Vagina (tissue), 2 donors: Measurements from ENCODE around the gene HEXIM2. TPM values are rescaled to one million over a fixed set of nuclear protein-coding genes. Genes with fewer than 3 reads are reported as not detected.
"Not testable (repeated sequence)": the region's sequence is repeated elsewhere in the genome, so short reads cannot be mapped to it uniquely, and the experiment has no call there.

Experiments used
- DNase-seq, 2 donors: peaks; one replicate each; pipeline ENCODE4 v3.0.0-alpha.2; 2017; ENCODE audit errors: extremely low spot score in 2 of 2
- H3K27ac ChIP-seq: fragments of 200-600 bp; sonication (generic); one replicate; pipeline ENCODE4 v1.5.1; 2019
- H3K27me3 ChIP-seq: fragments of 200-600 bp; sonication (generic); one replicate; pipeline ENCODE4 v1.5.1; 2019
- H3K36me3 ChIP-seq, 2 donors: fragments of 200-600 bp; sonication (generic); one replicate each; pipeline ENCODE4 v1.5.1; 2017 to 2019
- H3K4me1 ChIP-seq: fragments of 200-600 bp; sonication (generic); one replicate; pipeline ENCODE4 v1.5.1; 2019
- H3K4me3 ChIP-seq, 2 donors: fragments of 200-600 bp; sonication (generic); 1 replicate in 1 of 2; 2 replicates in 1 of 2; pipeline ENCODE4 v1.5.1; 2016 to 2019
- H3K9me3 ChIP-seq: fragments of 200-600 bp; sonication (generic); one replicate; pipeline ENCODE4 v1.5.1; 2019
- POLR2A ChIP-seq, 2 donors: fragments of 450-650 bp; IDR thresholded peaks; one replicate each; pipeline ENCODE4 v1.6.1; 2017; ENCODE audit warnings: antibody characterized with exemption in 2 of 2, mild to moderate bottlenecking in 2 of 2, moderate library complexity in 2 of 2
- POLR2AphosphoS5 ChIP-seq, 2 donors: sonication (generic); formaldehyde crosslinking; IDR thresholded peaks; one replicate each; pipeline ENCODE4 v1.9.0; 2017; ENCODE audit warnings: antibody characterized with exemption in 2 of 2, mild to moderate bottlenecking in 2 of 2, low read depth in 1 of 2; ENCODE audit not compliant: insufficient read depth in 1 of 2
- intact Hi-C: fragments of 100-400 bp; cut with DNase I; formaldehyde crosslinking; loops from one replicate; pipeline ENCODE4 v1.15.1; 2023
- microRNA-seq: library from miRNA; unstranded; fragments of <30 nt; microRNA quantifications from one replicate; pipeline ENCODE4, GENCODE V29; 2017; ENCODE audit warnings: borderline number of aligned reads, borderline replicate concordance
- small RNA-seq: library from RNA; depleted of rRNA; stranded (forward); fragments of <200 nt; gene quantifications from one replicate; pipeline ENCODE3, GENCODE V24; 2016
- total RNA-seq: library from RNA; depleted of rRNA; stranded (reverse); fragments of >200 nt; gene quantifications from one replicate; pipeline ENCODE4 v1.2.3, GENCODE V29; 2016
- TF ChIP-seq, protein P1 (sequence below), 3 experiments: fragments of 450-650 bp in 2 of 3; fragments of 200-600 bp in 1 of 3; sonication (generic) in 1 of 3; IDR thresholded peaks; one replicate each; pipeline ENCODE4 v1.5.1; 2017 to 2019; ENCODE audit warnings: antibody characterized with exemption in 3 of 3, mild to moderate bottlenecking in 2 of 3, moderate library complexity in 2 of 3

HEXIM2 gene
- total RNA-seq, 1 donor from 2014 or later: 9.8 TPM

DNA sequence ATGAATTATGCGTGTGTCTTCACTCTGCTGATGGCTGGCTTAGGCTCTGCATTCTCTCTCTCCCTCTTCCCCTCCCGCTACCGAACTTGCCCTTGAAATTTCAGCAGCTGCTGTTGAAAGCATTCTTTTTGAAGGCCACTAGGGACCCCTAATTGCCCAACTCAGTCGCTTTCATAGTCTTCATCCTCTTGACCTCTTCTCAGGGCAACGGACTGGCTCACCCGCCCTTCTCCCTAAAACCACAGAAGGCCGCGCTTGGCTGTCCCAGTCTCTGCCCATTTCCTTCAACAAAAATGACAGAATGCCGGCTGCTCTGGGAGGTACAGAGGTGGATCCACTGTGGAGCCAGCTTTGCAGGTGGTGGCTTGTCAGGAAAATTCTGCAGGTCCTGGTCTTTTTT, 39.0 kb downstream of the HEXIM2 start:
- intact Hi-C loops: no loop called here
- Histone ChIP-seq H3K36me3 (no peaks in the 10 kb centered on the region), H3K27me3 (no peaks in the 10 kb centered on the region), H3K4me1 (peaks cover 33% of the 10 kb centered on the region), H3K27ac (no peak overlapping the region), H3K9me3 (no peaks in the 10 kb centered on the region), H3K4me3 (no peak overlapping the region)
- TF ChIP-seq, protein P1, sequence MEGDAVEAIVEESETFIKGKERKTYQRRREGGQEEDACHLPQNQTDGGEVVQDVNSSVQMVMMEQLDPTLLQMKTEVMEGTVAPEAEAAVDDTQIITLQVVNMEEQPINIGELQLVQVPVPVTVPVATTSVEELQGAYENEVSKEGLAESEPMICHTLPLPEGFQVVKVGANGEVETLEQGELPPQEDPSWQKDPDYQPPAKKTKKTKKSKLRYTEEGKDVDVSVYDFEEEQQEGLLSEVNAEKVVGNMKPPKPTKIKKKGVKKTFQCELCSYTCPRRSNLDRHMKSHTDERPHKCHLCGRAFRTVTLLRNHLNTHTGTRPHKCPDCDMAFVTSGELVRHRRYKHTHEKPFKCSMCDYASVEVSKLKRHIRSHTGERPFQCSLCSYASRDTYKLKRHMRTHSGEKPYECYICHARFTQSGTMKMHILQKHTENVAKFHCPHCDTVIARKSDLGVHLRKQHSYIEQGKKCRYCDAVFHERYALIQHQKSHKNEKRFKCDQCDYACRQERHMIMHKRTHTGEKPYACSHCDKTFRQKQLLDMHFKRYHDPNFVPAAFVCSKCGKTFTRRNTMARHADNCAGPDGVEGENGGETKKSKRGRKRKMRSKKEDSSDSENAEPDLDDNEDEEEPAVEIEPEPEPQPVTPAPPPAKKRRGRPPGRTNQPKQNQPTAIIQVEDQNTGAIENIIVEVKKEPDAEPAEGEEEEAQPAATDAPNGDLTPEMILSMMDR (IDR thresholded peaks at IDR 0.05): no peak
- no peak for TF ChIP-seq POLR2A (IDR thresholded peaks at IDR 0.05)
- no peak for TF ChIP-seq POLR2AphosphoS5 (IDR thresholded peaks at IDR 0.05; ENCODE audit: insufficient read depth in 1 of 2, low read depth in 1 of 2)
- no peak for DNase-seq

DNA sequence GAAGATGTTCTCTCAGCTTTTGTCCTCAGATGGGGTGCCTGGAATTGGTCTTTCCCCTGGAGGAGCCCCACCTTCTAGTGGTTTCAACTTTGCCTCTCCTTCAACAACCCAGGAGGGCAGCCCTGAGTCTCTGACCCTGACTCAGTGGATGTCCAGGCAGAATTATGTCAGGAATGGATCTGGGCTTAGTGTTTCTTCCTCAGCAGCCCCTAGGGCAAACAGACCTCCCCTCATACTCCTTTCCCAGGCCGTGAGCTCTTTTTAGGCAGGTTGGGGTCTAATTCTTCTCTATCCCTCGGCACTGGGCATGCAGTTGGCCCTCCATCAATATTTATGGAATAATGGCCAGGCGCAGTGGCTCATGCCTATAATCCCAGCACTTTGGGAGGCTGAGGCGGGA, 39.8 kb downstream of the HEXIM2 start:
- Histone ChIP-seq H3K4me3 (no peak overlapping the region), H3K36me3 (no peaks in the 10 kb centered on the region), H3K27ac (peak overlapping the region; percentile 15), H3K27me3 (no peaks in the 10 kb centered on the region), H3K4me1 (peaks cover 33% of the 10 kb centered on the region), H3K9me3 (no peaks in the 10 kb centered on the region)
- intact Hi-C loops: no loop called here
- TF ChIP-seq, protein P1 (IDR thresholded peaks at IDR 0.05): no peak
- TF ChIP-seq POLR2A (IDR thresholded peaks at IDR 0.05): no peak
- TF ChIP-seq POLR2AphosphoS5 (IDR thresholded peaks at IDR 0.05; ENCODE audit: insufficient read depth in 1 of 2, low read depth in 1 of 2): no peak
- DNase-seq: no peak

DNA sequence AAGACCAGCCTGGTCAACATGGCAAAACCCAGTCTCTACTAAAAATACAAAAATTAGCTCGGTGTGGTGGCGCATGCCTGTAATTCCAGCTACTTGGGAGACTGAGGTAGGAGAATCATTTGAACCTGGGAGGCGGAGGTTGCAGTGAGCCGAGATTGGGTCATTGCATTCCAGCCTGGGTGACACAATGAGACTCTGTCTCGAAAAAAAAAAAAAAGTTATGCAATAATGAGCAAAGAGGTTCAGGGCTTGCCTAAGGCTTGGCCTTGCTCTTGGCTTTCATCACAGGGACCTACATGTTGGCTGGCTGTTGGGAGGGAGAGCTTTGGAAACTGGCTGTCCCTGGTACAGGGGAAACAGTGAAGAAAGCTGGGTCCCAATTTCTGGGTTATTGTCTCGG, 40.2 kb downstream of the HEXIM2 start:
- H3K4me3 ChIP-seq, H3K9me3 ChIP-seq, DNase-seq, H3K36me3 ChIP-seq, H3K27me3 ChIP-seq, intact Hi-C loops: not testable (repeated sequence)
- Histone ChIP-seq H3K4me1 (peaks cover 33% of the 10 kb centered on the region), H3K27ac (peak overlapping the region; percentile 15)

DNA sequence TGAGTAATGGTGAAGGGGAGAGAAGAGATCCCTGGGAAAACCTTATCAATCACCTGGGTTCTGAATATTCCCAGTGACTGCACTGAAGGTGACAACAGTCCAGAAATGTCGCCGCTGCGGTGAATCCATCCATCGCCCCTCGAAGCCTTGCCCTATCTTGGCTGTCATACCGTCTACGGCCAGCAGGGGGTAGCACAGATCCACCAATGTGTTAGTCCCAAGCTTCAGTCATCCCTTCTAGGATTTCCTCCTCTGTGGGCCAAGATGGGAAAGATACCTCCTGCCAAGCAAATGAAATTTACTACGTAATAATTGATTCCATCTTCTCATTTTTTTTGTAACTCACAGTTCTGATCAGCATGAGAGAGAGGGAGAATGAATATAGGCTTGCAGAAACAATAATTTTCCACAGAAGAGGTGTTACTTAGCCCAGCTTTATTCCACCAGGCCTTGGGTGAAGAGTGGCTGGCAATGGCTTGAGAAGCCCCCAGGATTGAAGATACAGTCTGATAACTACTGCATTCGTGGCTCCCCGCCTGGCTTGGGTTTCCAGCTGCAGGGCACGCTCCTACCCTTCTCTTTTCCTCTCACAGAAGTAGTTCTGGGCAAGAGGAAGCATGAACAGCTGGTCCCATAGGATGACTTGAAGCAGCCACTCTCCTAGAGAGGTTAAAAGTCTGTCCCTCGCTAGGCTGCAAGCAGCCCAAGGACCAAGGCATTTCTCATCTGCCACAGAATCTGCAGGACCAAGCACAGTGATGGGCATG, 57.4 kb downstream of the HEXIM2 start:
- peak in 1 of 2 donors; percentile 89 for DNase-seq
- H3K4me1 ChIP-seq: peaks cover 28% of the 10 kb centered on the region
- H3K4me3 ChIP-seq: no peak overlapping the region
- H3K27me3 ChIP-seq: no peaks in the 10 kb centered on the region
- intact Hi-C loops: no loop called here
- no peaks in the 10 kb centered on the region for H3K9me3 ChIP-seq
- TF ChIP-seq, protein P1 (IDR thresholded peaks at IDR 0.05): peak; percentile 87 to 99 (median 99)
- TF ChIP-seq POLR2A (IDR thresholded peaks at IDR 0.05) (no peak), POLR2AphosphoS5 (IDR thresholded peaks at IDR 0.05; ENCODE audit: insufficient read depth in 1 of 2, low read depth in 1 of 2) (peak in 1 of 2 donors; percentile 61)
- peak overlapping the region; percentile 85 for H3K27ac ChIP-seq
- H3K36me3 ChIP-seq: no peaks in the 10 kb centered on the region

Small RNA genes lying within 50 kb of the gene (microRNA-seq; reads per million reads assigned to microRNA genes)
- not detected for gene MIR6784

Small RNA genes lying within 50 kb of the gene (small RNA-seq; reads per million reads assigned to genes)
- not detected for gene MIR6784

Other genes with a start within 250 kb of the HEXIM2 start
- gene GFAP, start 246.4 kb upstream of the HEXIM2 start, total RNA-seq: not detected
- 0.74 TPM for gene KIF18B, start 214.1 kb upstream of the HEXIM2 start, total RNA-seq
- gene C1QL1, start 193.6 kb upstream of the HEXIM2 start, total RNA-seq: 6.9 TPM
- gene DCAKD, start 110.2 kb upstream of the HEXIM2 start, total RNA-seq: 54.5 TPM
- gene NMT1, start 100.6 kb upstream of the HEXIM2 start, total RNA-seq: 49.4 TPM
- gene PLCD3, start 29.4 kb upstream of the HEXIM2 start, total RNA-seq: 34.1 TPM
- gene ACBD4, start 26.2 kb upstream of the HEXIM2 start, total RNA-seq: 18.9 TPM
- 27.5 TPM for gene HEXIM1, start 13.4 kb upstream of the HEXIM2 start, total RNA-seq
- gene FMNL1, start 60.0 kb downstream of the HEXIM2 start, total RNA-seq: 22.1 TPM
- gene SPATA32, start 100.2 kb downstream of the HEXIM2 start, total RNA-seq: not detected
- 9.8 TPM for gene MAP3K14, start 155.1 kb downstream of the HEXIM2 start, total RNA-seq